GM21367 (cell line): ENCODE measurements around the gene ACP4.
"Not testable (repeated sequence)": the region's sequence is repeated elsewhere in the genome, so short reads cannot be mapped to it uniquely, and the experiment has no call there.

Source experiments
- ATAC-seq: cut with Tn5 transposase; IDR thresholded peaks from one replicate; pipeline ENCODE4 v1.9.1; 2021; ENCODE audit not compliant: unreplicated experiment

The ACP4 gene

GRCh38 chr19:50790396-50790795 lies at the start of gene ACP4:
ACP4 (plus strand) TSS chr19:50790415; CDS start chr19:50790415, 0 bp downstream.
- no peak for ATAC-seq

GRCh38 chr19:50741179-50741933 lies 48.9 kb upstream of the ACP4 start:
- no peak for ATAC-seq

- no peak for ATAC-seq
These were observed 46.7 kb upstream of the ACP4 start for GRCh38 chr19:50743537-50743936.

- ATAC-seq: no peak
These were observed 45.0 kb upstream of the ACP4 start for GRCh38 chr19:50745221-50745620.

- not testable (repeated sequence) for ATAC-seq
These were observed 43.1 kb upstream of the ACP4 start for GRCh38 chr19:50747141-50747540.

- no peak for ATAC-seq
These were observed 40.7 kb upstream of the ACP4 start for GRCh38 chr19:50749490-50749889.

GRCh38 chr19:50750010-50750409 lies 40.2 kb upstream of the ACP4 start:
- no peak for ATAC-seq

- no peak for ATAC-seq
These were observed 36.3 kb upstream of the ACP4 start for GRCh38 chr19:50753879-50754278.

- ATAC-seq: not testable (repeated sequence)
These were observed 34.0 kb upstream of the ACP4 start for GRCh38 chr19:50756244-50756643.

GRCh38 chr19:50757624-50758023 lies 32.6 kb upstream of the ACP4 start:
- not testable (repeated sequence) for ATAC-seq

- ATAC-seq: not testable (repeated sequence)
These were observed 31.1 kb upstream of the ACP4 start for GRCh38 chr19:50759076-50759475.

GRCh38 chr19:50759886-50760285 lies 30.3 kb upstream of the ACP4 start:
- no peak for ATAC-seq

- not testable (repeated sequence) for ATAC-seq
These were observed 28.7 kb upstream of the ACP4 start for GRCh38 chr19:50761501-50761900.

GRCh38 chr19:50763521-50763920 lies 26.7 kb upstream of the ACP4 start:
- ATAC-seq: not testable (repeated sequence)

GRCh38 chr19:50764409-50764808 lies 25.8 kb upstream of the ACP4 start:
- no peak for ATAC-seq

GRCh38 chr19:50766746-50767145 lies 23.5 kb upstream of the ACP4 start:
- not testable (repeated sequence) for ATAC-seq

- ATAC-seq: not testable (repeated sequence)
These were observed 23.0 kb upstream of the ACP4 start for GRCh38 chr19:50767263-50767662.

- ATAC-seq: no peak
These were observed 21.9 kb upstream of the ACP4 start for GRCh38 chr19:50768277-50768676.

- ATAC-seq: not testable (repeated sequence)
These were observed 20.1 kb upstream of the ACP4 start, which contains the start of gene GPR32 for GRCh38 chr19:50770164-50770563. GPR32 (plus strand) TSS chr19:50770464; CDS start chr19:50770601, 137 bp downstream.

- ATAC-seq: no peak
These were observed 19.3 kb upstream of the ACP4 start for GRCh38 chr19:50770888-50771287.

- no peak for ATAC-seq
These were observed 17.7 kb upstream of the ACP4 start for GRCh38 chr19:50772476-50772875.

- not testable (repeated sequence) for ATAC-seq
These were observed 17.3 kb upstream of the ACP4 start for GRCh38 chr19:50772912-50773311.

- ATAC-seq: not testable (repeated sequence)
These were observed 16.8 kb upstream of the ACP4 start for GRCh38 chr19:50773454-50773853.
